AG10803 (cell line): ENCODE data around the gene SSX2IP.
"Not testable (repeated sequence)": the region's sequence is repeated elsewhere in the genome, so short reads cannot be mapped to it uniquely, and the experiment has no call there.

Experiments used
- DNase-seq: peaks from one replicate; pipeline ENCODE4 v3.0.0; 2010; ENCODE audit warnings: low read depth
- H3K4me3 ChIP-seq: 2 replicates; pipeline ENCODE4 v1.5.1; 2011; ENCODE audit warnings: mild to moderate bottlenecking, low read length, control low read depth
- TF ChIP-seq, protein P1 (sequence below): conservative IDR thresholded peaks from 2 replicates; pipeline ENCODE4 v1.5.1; 2011; ENCODE audit warnings: mild to moderate bottlenecking, low read length, control low read depth, inconsistent platforms

SSX2IP gene

DNA sequence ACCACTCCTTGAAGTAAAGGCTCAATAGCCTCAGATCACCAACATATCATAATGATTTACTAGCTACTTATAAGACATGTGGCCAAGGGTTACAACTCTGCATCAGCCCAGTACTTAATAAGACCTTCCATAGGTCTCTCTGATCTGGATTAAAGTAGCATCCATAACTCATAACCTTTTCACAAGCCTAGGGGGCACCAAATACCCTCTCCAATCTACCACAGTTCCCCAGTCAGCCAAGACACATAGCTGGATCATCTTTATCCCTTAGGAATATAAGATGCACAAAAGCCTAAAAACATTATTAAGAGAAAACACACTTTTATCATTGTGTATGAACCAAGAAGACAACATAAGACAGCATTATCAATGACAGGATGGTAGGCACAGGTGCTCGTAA, 22.1 kb downstream of the SSX2IP start:
- peak; percentile 8 for DNase-seq

DNA sequence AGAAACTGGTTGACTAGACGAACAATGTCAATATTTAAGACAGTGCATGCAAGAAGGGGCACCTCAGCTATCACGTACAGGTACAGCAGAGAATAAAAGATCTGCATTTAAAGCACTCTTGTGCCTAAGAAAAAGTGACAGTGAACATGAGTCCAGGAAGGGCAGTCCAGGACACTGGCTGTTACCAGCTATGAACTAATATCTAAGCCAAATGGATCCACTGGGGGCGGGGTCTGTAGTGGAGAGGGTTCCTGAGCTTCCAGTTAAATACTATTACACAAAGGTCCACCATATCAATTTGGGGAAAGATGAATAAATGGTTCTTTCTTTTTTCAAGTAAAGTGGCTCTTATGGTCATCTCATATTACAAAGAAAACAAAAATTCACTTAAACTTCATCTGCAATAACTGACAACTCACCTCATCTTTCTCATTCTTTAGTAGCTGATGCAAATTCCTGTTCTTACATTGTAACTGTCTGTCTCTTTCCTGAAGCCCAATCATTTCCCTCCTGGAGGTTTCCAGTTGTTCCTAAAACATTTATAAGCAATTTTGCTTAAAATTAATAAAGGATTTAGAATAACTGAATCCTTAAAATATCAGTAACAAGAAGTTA, 24.5 kb downstream of the SSX2IP start:
- no peak overlapping the region for H3K4me3 ChIP-seq
- peak; percentile 62 for DNase-seq

More for the DNA sequence above, 22.1 kb downstream of the SSX2IP start:
- H3K4me3 ChIP-seq: no peak overlapping the region
- TF ChIP-seq, protein P1, sequence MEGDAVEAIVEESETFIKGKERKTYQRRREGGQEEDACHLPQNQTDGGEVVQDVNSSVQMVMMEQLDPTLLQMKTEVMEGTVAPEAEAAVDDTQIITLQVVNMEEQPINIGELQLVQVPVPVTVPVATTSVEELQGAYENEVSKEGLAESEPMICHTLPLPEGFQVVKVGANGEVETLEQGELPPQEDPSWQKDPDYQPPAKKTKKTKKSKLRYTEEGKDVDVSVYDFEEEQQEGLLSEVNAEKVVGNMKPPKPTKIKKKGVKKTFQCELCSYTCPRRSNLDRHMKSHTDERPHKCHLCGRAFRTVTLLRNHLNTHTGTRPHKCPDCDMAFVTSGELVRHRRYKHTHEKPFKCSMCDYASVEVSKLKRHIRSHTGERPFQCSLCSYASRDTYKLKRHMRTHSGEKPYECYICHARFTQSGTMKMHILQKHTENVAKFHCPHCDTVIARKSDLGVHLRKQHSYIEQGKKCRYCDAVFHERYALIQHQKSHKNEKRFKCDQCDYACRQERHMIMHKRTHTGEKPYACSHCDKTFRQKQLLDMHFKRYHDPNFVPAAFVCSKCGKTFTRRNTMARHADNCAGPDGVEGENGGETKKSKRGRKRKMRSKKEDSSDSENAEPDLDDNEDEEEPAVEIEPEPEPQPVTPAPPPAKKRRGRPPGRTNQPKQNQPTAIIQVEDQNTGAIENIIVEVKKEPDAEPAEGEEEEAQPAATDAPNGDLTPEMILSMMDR: no peak; the same call in 1 of the 2 replicates

DNA sequence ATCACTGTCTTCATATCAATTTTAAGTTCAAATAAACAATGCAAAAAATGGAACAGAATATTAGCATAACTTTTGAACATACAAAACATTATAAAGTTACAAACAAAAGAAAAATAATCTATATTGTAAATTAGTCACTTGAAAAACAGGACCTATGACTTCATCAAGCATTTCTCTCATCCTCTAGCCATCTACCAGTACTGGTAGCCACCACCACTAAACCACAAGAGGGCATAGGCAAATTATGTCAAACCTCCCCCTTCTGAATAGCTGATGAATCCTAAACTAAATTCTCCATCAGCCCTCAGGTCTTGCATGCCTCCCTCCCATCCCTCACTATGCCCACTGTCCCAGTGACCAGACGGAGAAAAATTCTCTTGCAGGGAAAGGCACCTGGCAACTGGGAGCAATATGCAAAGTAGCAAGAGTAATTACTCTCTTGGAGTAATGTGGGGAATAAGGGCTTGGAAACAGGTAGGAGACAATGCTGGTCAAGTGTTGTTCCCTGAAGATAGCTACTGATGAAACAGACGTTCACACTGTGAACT, 37.1 kb downstream of the SSX2IP start:
- no peak overlapping the region for H3K4me3 ChIP-seq
- DNase-seq: peak; percentile 12
- TF ChIP-seq, protein P1: peak; percentile 27

More for the DNA sequence above, 24.5 kb downstream of the SSX2IP start:
- TF ChIP-seq, protein P1: no peak

DNA sequence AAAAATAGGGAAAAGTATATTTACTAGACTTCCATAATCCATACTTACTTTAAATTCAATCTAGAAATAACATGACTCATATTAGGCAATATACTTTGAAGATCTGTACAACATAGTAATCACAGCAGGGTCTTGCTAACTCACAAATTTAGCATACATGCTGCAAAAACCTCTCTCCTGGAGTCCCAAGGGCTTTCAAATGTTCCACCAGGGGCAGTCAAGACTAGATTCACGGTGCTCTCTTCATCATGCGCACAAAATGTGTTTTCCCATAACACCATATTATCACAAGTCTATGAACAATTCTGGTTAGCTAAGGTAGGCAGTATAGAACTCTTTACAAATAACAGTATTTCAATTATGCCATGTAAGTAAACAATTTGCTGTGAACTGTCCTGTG, 45.8 kb downstream of the SSX2IP start:
- TF ChIP-seq, protein P1: no peak
- DNase-seq: no peak
- H3K4me3 ChIP-seq: no peak overlapping the region

DNA sequence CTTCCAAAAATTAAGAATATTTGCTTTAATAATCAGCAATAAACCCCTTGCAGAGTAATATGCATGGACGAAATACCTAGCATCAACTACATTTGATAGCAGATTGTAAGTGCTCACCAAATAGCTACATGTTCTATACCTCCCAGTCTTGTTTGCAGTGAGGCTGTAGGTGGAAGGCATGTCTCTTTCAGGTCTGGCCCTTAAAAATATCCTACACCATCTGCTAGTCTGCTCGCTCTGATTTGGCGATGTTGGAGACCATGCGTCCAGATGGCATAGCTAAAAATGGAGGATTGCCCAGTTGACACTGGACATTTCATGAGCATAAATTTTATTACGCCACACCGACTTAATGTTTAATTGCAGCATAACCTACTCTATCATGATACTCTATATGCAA, 47.1 kb downstream of the SSX2IP start:
- H3K4me3 ChIP-seq: no peak overlapping the region
- TF ChIP-seq, protein P1: no peak
- no peak for DNase-seq

DNA sequence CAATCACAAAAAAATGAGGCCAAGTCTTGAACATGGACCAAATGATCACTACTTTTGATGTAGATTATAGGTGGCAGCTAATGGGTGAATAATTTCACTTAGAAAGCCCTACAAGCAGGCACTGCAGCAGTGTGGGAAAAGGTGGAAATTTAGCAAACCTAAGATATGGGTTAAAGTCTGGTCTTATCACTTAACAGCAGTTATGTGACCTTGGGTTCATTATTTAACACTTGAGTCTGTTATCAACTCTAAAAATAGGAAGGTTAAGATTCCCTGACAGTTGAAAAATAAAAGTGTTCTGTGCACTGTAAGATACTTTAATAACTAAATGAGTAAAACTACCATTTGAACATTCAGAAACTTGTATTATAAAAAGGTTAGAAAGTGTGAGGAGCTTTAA, 47.5 kb downstream of the SSX2IP start:
- H3K4me3 ChIP-seq: no peak overlapping the region
- TF ChIP-seq, protein P1: no peak
- no peak for DNase-seq

DNA sequence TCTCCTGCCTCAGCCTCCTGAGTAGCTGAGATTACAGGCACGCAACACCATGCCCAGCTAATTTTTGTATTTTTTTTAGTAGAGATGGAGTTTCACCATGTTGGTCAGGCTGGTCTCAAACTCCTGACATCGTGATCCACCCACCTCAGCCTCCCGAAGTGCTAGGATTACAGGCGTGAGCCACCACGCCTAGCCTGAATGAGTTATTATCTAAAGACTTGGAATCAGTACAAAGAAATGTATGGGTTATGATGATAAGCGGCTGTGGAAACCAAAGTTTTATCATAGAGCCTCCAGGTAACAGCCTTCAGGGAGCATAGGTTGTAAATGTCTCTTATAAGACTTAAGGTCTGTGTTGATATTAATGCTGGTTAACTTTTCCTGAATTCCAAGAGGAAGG, 50.5 kb downstream of the SSX2IP start:
- DNase-seq, H3K4me3 ChIP-seq: not testable (repeated sequence)
